ENCODE data around the gene ERAP2. TPM values are rescaled to one million over a fixed set of nuclear protein-coding genes. Genes with fewer than 3 reads are reported as not detected.

ERAP2 gene
- total RNA-seq, 1 donor from 2014 or later: 12.9 TPM

GRCh38 chr5:96893342-96893741 is 17.0 kb downstream of the ERAP2 start:
- DNase-seq (ENCODE audit: low read depth): peak; percentile 73

DNA sequence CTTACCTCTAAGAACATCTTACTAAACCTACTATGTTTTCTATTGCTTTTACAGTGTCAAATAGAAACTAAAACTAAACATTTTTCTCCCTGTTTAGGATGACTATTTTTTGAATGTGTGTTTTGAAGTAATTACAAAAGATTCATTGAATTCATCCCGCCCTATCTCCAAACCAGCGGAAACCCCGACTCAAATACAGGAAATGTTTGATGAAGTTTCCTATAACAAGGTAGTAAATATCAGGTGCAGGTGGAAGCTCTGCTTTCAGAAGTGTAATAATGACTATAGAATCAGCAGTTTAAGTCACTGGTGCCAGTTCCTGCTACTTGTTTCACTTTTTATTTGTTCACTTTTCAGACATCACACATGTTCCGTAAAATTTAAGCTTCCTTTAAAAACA is 20.0 kb downstream of the ERAP2 start:
- DNase-seq (ENCODE audit: low read depth): no peak

- no peak for DNase-seq (ENCODE audit: low read depth)
Observed at GRCh38 chr5:96896806-96897205, 20.5 kb downstream of the ERAP2 start.

- no peak for DNase-seq (ENCODE audit: low read depth)
Observed at GRCh38 chr5:96901384-96901783, 25.1 kb downstream of the ERAP2 start.

GRCh38 chr5:96901841-96902240 is 25.5 kb downstream of the ERAP2 start:
- DNase-seq (ENCODE audit: low read depth): no peak

- no peak for DNase-seq (ENCODE audit: low read depth)
Observed at GRCh38 chr5:96902876-96903275, 26.6 kb downstream of the ERAP2 start.

DNA sequence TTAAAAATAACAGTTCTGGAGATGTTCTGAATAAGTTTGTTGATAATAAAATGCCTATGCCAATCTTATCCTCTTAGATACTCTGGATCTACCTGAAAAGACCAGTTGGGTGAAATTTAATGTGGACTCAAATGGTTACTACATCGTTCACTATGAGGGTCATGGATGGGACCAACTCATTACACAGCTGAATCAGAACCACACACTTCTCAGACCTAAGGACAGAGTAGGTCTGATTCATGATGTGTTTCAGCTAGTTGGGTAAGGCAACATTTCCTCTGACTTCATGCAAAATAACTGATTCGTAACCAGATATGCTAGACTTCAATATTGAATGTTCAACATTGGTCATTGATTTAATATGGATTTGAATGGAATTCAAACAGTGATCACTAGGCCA is 27.0 kb downstream of the ERAP2 start:
- no peak for DNase-seq (ENCODE audit: low read depth)

DNA sequence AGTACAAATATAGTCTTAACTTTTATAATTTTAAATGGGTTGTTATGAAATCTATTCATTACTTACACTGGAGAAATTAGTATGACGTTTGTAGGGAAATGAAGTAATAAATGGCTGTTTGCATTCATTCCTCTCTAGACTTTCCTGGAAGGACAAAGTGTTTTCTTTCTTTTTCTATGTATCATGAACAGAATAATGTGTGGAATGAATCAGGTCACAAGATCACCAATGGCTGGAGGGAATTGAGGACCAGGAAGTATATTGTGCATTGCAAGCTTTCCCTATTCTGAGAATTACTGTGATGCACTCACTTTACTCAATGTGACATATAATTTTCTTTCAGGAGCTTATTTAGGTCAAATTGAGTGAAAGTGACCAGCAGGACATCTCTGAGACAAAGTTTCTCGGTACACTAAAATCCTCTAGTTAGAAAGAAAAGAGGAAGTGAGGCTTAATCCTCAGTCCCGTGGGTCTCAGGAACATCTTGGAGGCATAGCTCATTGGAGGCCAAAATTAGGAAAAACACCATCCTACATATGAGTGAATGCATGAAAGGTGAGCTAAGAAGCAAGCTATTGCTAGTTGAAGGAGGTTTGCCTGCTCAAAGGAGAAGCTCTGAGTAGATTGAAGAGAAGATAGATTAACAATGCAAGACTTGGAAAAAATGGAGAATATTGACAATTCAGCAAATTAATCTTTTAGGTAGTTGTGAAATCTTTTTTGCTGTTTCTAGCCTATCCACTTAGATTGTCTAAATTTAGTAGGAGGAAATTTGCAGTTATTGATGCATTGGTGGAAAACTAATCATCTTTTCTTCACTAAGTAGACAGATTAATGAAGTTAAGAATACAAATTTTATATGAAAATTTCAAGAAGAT is 28.0 kb downstream of the ERAP2 start:
- DNase-seq (ENCODE audit: low read depth): no peak

GRCh38 chr5:96905864-96906263 is 29.6 kb downstream of the ERAP2 start:
- no peak for DNase-seq (ENCODE audit: low read depth)

- DNase-seq (ENCODE audit: low read depth): no peak
Observed at GRCh38 chr5:96909003-96909402, 32.7 kb downstream of the ERAP2 start.

- DNase-seq (ENCODE audit: low read depth): peak; percentile 67
Observed at GRCh38 chr5:96909435-96909834, 33.1 kb downstream of the ERAP2 start.

DNA sequence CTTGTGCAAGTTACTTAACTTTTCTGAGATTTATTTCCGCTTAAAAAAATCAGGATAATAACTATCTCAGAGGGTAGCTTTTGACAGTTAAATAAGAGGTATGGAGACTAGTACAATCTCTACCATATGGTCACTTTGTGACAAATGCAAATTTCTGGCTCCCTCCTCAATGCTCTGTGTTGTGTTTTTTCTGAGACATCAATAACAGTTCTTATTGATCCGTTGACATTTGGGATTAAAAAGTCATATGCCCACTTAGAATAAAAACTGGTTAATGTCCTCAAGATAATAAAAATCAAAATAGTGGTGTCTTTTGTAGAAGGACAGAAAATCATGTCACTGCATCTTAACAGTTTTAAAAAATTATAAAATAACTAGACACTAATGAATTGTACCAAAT is 34.8 kb downstream of the ERAP2 start:
- DNase-seq (ENCODE audit: low read depth): no peak

GRCh38 chr5:96913233-96913632 is 36.9 kb downstream of the ERAP2 start:
- no peak for DNase-seq (ENCODE audit: low read depth)

GRCh38 chr5:96919754-96920197 is 43.5 kb downstream of the ERAP2 start:
- no peak for DNase-seq (ENCODE audit: low read depth)

- no peak for DNase-seq (ENCODE audit: low read depth)
Observed at GRCh38 chr5:96920744-96921355, 44.5 kb downstream of the ERAP2 start.

DNA sequence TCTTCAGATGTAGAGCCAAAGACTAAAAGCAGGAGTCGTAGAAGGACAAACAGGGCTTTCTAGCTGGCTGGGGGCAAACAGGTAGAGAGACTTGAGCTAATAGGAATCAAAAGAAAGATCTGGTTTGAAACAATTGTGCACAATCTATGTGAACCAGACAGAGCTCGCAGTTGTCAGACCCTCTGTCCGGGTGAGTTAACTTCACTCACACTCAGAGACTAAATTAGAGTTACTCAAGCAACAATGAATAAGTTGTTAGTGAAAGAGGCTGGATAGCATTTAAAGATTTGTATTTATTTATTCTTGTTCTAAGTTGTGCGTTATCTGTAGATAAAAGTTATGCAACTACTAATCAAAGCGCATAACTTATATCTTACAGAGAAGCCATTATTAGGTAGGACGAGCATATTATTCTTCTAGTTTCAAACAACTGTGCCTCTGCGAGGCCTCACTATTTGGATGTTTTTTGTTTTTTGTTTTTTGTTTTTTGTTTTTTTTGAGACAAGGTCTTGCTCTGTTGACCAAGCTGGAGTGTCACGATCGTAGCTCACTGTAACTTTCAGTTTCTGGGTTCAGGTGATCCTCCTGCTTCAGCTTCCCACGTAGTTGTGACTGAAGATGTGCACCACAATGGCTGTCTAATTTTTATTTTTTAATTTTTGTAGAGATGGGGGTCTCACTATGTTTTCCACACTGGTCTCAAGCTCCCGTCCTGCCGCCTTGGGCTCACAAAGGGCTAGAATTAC is 46.4 kb downstream of the ERAP2 start:
- DNase-seq (ENCODE audit: low read depth): no peak

DNA sequence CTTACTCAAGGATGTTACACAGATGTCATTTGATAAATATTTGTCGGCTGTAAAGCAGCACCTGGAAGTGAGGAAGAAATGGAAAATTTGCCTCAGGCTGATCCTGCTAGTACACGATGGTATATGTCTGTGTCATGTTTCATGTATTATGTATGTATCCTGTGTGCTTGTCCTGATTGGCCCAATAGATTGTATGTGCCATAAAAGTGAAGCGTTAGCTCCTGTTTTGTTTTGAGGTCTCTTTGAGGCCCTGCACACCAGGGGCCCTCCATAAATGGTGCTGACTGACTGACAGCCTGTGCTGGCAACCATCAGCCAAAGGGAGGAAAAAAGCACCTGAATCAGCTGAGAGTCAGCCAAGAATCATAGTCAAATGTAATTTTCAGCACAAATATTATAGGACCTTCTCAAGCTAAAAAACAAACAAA is 47.7 kb downstream of the ERAP2 start:
- DNase-seq (ENCODE audit: low read depth): no peak

DNA sequence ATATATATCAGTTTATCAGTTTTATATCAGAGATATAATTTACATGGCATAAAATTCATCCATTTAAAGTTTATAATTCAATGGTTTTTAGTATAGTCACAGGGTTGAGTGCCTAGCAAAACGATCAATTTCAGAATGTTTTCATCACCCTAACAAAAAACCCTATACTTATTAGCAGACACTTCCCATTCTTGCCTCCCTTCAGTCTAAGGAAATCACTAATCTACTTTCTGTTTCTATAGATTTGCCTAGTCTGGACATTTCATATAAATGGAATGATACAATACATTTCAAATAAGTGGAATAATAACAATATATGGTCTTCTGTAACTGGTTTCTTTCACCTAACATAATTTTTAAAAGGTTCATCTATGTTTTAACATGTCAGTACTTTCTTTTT is 50.0 kb downstream of the ERAP2 start:
- no peak for DNase-seq (ENCODE audit: low read depth)

DNA sequence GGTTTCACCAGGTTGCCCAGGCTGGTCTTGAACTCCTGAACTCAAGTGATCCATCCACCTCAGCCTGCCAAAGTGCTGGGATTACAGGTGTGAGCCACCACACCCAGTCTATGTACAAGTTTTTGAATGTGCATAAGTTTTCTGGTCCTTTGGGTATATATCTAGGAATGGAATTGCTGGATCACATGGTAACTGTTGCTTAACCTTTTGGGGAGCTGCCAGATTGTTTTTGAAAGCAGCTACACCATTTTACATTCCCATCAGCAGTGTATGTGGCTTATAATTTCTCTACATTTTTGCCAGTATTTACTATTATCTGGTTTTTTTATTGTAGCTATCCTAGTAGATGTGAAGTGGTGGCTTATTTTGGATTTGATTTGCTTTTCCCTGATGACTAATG is 50.7 kb downstream of the ERAP2 start:
- DNase-seq (ENCODE audit: low read depth): no peak

DNA sequence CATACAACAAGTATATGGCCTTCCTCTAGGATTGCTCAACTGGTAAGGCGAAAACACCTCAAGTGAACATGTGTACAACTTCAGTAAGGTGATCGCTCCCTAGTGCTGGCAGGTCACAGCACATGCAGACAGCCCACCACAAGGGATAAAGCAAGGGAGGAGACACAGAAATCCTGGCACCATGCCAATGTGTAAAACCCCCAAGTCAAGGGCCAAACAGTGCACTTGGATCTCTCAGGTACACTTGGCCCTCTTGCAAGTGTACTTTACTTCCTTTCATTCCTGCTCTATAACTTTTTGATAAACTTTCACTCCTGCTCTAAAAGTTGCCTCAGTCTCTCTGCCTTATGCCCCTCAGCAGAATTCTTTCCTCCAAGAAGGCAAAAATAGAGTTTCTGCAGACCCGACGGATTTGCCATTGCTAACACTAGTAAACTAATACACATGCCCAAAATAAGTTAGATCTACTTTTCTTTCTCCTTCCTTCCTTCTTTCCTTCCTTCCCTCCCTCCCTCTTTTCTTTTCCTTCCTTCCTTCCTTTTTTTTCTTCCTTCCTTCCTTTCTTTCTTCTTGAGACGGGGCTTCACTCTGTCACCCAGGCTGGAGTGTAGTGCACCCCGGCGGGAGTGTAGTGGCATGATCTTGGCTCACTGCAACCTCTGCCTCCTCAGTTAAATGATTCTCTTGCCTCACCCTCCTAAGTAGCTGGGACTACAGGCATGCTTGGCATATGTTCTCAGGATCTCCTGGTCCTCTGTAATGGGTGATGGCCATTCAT is 52.8 kb downstream of the ERAP2 start:
- DNase-seq (ENCODE audit: low read depth): no peak

GRCh38 chr5:96930058-96930457 is 53.8 kb downstream of the ERAP2 start:
- no peak for DNase-seq (ENCODE audit: low read depth)

Measured in myocyte (in vitro differentiated cells).